GM21528 (cell line): Measurements from ENCODE around the gene SLC9A9.

Experiments used
- ATAC-seq: cut with Tn5 transposase; IDR thresholded peaks from one replicate; pipeline ENCODE4 v1.9.1; 2021; ENCODE audit warnings: mild to moderate bottlenecking, moderate library complexity; ENCODE audit not compliant: unreplicated experiment, low FRiP score

Gene SLC9A9

GRCh38 chr3:143574933-143575332 is 273.3 kb downstream of the SLC9A9 start:
- ATAC-seq = no peak

GRCh38 chr3:143573610-143574303 is 274.5 kb downstream of the SLC9A9 start:
- no peak for ATAC-seq

- ATAC-seq = no peak
Observed at GRCh38 chr3:143571548-143571947, 276.7 kb downstream of the SLC9A9 start.

GRCh38 chr3:143567823-143568222 is 280.4 kb downstream of the SLC9A9 start:
- ATAC-seq = no peak

DNA sequence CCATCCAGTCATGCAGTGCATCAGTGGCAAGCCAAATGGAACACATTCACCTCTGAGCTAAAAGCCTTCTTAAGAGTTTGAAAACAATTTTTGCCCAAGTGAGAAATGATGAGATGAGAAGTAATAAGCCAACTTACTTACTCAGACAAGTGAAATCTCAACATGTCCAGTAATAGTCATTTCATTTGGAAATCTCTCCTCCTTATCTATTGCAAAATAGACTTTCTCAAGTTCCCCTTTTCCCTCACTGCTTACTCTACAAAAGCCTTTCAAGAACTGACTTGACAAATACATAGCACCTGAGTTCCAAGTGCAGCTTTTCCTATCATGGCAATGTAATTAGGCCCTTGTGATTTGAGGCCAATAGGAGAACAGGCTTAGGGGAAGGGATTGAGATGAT is 282.3 kb downstream of the SLC9A9 start:
- ATAC-seq = no peak

- ATAC-seq = no peak
Observed at GRCh38 chr3:143563786-143564185, 284.5 kb downstream of the SLC9A9 start.

GRCh38 chr3:143562789-143563188 is 285.5 kb downstream of the SLC9A9 start:
- ATAC-seq = no peak

GRCh38 chr3:143559296-143559695 is 289.0 kb downstream of the SLC9A9 start:
- ATAC-seq = no peak

DNA sequence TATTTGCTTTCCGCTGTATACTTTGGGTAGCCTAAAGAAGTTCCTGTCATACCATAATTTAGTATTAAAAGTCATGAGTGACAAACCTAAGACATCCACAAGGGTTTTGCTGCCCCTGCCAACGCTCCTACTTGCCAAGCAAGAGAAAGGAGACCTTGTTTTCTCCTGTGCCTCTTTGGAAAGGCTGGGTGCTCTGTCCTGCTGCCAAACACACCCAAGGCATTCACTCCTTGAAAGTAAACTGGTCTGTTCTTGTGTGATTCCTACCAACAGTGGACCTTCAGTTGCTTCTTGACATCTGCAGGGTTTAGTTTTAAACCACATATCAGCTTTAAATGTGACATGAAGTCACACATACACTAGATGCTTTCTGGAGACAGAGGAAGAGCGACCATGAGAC is 295.4 kb downstream of the SLC9A9 start:
- ATAC-seq = no peak

DNA sequence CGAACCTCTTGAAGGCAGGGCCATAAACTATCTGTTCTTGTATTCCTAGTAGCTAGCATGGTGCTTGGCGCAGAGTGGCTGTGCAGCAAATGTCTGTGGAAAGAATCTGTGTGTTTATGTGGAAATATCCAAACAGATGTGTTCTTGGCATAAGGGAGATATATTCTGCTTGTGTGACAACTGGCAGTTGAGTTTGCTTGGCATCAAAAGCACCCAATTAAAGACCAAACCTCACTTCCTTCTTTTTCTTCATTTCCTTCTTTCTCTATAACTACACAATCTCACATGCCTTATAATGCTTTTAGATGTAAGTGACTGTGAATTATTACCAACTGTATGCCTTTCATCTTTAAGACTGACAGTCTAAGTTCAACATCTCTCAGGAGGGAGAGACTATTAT is 296.5 kb downstream of the SLC9A9 start:
- ATAC-seq = no peak

- ATAC-seq = no peak
Observed at GRCh38 chr3:143548861-143549497, 299.3 kb downstream of the SLC9A9 start.

- ATAC-seq = no peak
Observed at GRCh38 chr3:143548393-143548792, 299.9 kb downstream of the SLC9A9 start.

DNA sequence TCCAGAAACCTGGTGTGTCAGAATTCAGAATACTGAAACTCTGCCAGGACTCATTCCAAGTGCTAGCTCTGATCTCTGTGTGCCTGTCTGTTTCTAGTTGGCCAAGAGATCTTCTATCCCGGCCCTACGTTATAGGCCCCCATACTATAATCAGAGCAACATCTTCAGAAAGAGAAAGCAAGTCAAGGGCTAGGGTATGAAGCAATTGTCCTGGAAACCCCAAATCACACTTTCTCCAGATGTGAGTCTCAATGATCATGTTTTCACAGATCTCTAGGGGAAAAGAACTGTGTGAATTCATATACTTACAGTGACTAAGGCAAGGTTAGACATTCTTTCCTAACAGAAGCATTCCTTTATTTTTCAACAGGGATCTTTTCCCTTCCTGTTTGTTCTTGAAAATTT is 309.7 kb downstream of the SLC9A9 start:
- ATAC-seq = no peak

- ATAC-seq = no peak
Observed at GRCh38 chr3:143538061-143538460, 310.2 kb downstream of the SLC9A9 start.

DNA sequence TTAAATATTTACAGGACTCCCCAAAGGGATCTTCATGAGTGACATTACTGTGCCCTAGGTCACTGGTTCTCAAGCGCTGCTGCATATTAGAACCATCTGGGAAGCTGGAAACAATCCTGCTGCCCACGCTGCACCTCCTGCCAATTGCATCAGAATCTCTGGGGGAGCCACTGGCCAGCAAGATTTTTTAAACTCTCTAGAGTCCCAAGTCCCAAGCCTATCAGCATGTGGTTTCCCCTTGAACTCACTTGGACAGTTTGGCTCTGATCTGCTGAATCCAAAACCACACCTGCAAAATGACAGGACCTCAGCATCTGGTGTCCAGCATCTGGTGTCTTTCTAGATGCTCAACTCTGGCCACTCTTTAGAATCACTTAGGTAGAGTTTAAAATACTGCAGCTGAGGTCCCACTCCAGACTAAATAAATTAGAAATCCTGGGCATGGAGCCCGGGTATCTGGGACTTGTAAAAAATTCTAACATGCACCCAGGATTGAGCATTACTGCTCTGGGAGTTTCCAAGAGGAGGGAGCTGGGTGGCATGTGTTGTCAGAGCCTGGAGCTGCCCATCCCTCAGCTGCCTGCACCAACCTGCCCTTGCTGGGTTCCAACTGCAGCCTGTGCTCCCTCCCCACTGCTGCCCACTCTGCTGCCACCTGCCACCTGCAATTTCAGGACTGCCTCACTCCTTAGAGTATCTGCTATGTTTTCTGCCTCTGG is 311.3 kb downstream of the SLC9A9 start:
- no peak for ATAC-seq

DNA sequence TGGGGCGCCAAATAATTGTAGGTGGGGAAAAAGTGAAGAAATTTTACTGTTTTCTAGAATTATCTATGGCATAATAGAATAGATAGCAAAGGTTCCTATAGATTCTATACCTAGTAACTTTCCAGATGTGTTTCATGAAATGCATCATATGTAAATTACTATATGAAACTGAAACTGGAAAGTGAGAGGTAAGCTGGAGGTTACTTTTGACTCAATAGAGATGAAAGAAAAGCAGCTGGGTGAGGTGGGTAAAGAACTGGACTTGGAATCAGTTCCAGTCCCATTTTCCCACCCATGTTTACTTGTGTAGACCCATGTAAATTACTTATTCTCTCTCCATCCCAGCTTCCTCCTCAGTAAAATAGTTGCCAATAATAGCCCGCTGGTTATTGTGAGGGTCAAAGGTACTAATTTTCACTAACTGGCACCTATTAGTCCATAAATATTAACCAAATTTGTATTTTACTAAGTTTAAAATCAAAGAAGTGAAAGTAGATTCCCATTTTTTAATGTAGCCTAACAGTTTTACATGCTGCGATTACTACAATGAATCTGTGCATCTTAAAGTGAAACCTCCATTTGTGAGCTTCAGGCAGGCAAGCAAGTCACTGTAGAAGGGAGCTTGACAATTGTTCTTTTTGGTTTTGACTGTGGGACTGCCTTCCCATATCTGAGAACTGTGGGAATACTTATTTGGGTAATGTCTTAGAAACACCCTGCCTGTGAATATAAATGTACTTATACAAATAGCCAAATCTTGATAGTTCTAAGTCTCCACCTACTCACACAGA is 312.1 kb downstream of the SLC9A9 start:
- ATAC-seq = peak; percentile 96

- ATAC-seq = no peak
Observed at GRCh38 chr3:143533391-143533790, 314.9 kb downstream of the SLC9A9 start.

DNA sequence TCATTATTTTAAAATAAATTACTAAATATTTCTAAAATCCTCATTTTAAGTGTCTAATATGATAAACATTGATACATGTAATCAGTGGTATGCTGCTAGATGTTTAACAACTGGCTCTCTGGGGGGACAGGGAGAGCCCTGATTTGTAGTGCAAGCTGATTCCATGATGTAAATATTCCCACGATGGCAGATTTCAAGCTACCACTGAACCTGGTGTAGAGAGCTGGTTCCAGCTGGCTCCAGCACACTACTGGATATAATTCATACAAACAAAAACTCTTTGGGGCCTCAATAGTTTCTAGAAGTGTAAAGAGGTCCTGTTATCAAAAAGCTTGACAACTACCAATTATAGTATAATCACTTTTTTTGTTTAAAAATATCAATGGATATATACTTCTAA is 316.2 kb downstream of the SLC9A9 start:
- no peak for ATAC-seq

DNA sequence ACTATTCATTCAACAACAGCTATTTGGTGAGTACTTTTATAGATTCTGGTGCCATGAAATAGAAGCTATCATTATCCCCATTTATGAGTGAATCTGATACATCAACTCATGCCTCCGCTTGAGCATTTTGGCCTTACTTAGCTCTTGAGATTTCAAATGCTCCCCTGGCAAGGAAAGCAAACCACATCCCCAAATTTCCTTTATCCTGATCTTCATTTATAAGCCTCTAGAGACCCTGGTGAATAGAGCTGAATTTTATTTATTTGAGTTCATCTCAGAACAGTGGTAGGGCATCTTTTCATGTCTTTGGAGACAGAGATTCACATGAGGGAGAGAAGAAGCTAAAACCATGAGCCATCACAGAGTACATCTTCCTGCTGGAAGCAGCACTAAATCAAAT is 317.2 kb downstream of the SLC9A9 start:
- ATAC-seq = no peak

- no peak for ATAC-seq
Observed at GRCh38 chr3:143529798-143530197, 318.5 kb downstream of the SLC9A9 start.

GRCh38 chr3:143529018-143529478 is 319.2 kb downstream of the SLC9A9 start:
- ATAC-seq = peak; percentile 65
